ENCODE results near the gene ZBTB8OS. TPM values are rescaled to one million over a fixed set of nuclear protein-coding genes. Genes with fewer than 3 reads are reported as not detected.
A peak's percentile ranks its signal among the peaks of the same experiment; 100 is the strongest.

Gene ZBTB8OS
- total RNA-seq, 6 experiments from 2014 or later, result 14.1 to 27.6 (median 19.6) TPM

GRCh38 chr1:32609180-32609579, 41.2 kb downstream of the ZBTB8OS start:
- DNase-seq (no peak), ATAC-seq (no peak)
- WGBS (ENCODE audit: insufficient coverage, low coverage, low lambda C conversion rate, missing lambda C conversion rate), result 100% methylated on average over 2 of the region's 4 CpGs
- TF ChIP-seq POLR2A (IDR thresholded peaks at IDR 0.05), result no peak
- TF ChIP-seq CTCF (IDR thresholded peaks at IDR 0.05), result no peak
- H3K27ac ChIP-seq, result no peak overlapping the region
- H3K36me3 ChIP-seq, result no peaks in the 10 kb centered on the region
- no peaks in the 10 kb centered on the region for H3K9me3 ChIP-seq
- no peaks in the 10 kb centered on the region for H3K27me3 ChIP-seq
- H3K4me1 ChIP-seq, result peaks cover 0 to 3% (median 0%) of the 10 kb centered on the region in 4 donors
- no peak overlapping the region for H3K4me3 ChIP-seq
- intact Hi-C loops (cut with DNase I), result no loop called here

GRCh38 chr1:32606565-32607371, 43.6 kb downstream of the ZBTB8OS start:
- no peaks in the 10 kb centered on the region for H3K9me3 ChIP-seq
- no peaks in the 10 kb centered on the region for H3K36me3 ChIP-seq
- H3K27ac ChIP-seq, result no peak overlapping the region
- DNase-seq (no peak), ATAC-seq (peak in 1 of 4 donors; percentile 17)
- no peak overlapping the region for H3K4me3 ChIP-seq
- TF ChIP-seq POLR2A (IDR thresholded peaks at IDR 0.05) (no peak), CTCF (IDR thresholded peaks at IDR 0.05) (no peak)
- no peaks in the 10 kb centered on the region for H3K4me1 ChIP-seq
- no CpG with 5 or more reads among the region's 11 CpGs for WGBS (ENCODE audit: insufficient coverage, low coverage, low lambda C conversion rate, missing lambda C conversion rate)
- intact Hi-C loops (cut with DNase I), result no loop called here
- no peaks in the 10 kb centered on the region for H3K27me3 ChIP-seq

GRCh38 chr1:32605711-32606424, 44.5 kb downstream of the ZBTB8OS start:
- peak in 2 of 4 donors; percentile 13 to 46 for ATAC-seq
- 90% methylated on average over 4 of the region's 17 CpGs for WGBS (ENCODE audit: insufficient coverage, low coverage, low lambda C conversion rate, missing lambda C conversion rate)
- intact Hi-C loops (cut with DNase I), result no loop called here

GRCh38 chr1:32600034-32600433, 50.3 kb downstream of the ZBTB8OS start:
- ATAC-seq (no peak), DNase-seq (no peak)
- H3K36me3 ChIP-seq, result peaks cover 0 to 5% (median 0%) of the 10 kb centered on the region in 4 donors
- H3K9me3 ChIP-seq, result no peaks in the 10 kb centered on the region
- H3K27ac ChIP-seq, result no peak overlapping the region
- no peak for TF ChIP-seq POLR2A (IDR thresholded peaks at IDR 0.05)
- no peak for TF ChIP-seq CTCF (IDR thresholded peaks at IDR 0.05)
- intact Hi-C loops (cut with DNase I), result no loop called here
- WGBS (ENCODE audit: insufficient coverage, low coverage, low lambda C conversion rate, missing lambda C conversion rate), result 95% methylated on average over 2 of the region's 2 CpGs
- H3K27me3 ChIP-seq, result no peaks in the 10 kb centered on the region
- no peaks in the 10 kb centered on the region for H3K4me1 ChIP-seq
- no peak overlapping the region for H3K4me3 ChIP-seq

More at GRCh38 chr1:32605711-32606424, 44.5 kb downstream of the ZBTB8OS start:
- no peaks in the 10 kb centered on the region for H3K36me3 ChIP-seq
- H3K4me3 ChIP-seq, result no peak overlapping the region
- H3K27ac ChIP-seq, result no peak overlapping the region
- no peak for DNase-seq
- H3K4me1 ChIP-seq, result no peaks in the 10 kb centered on the region
- H3K27me3 ChIP-seq, result no peaks in the 10 kb centered on the region
- no peaks in the 10 kb centered on the region for H3K9me3 ChIP-seq
- TF ChIP-seq POLR2A (IDR thresholded peaks at IDR 0.05) (no peak), CTCF (IDR thresholded peaks at IDR 0.05) (no peak)

All from right lobe of liver (tissue), 6 donors.